Hepatocyte (in vitro differentiated cells): ENCODE results near the gene BRSK1. TPM values are rescaled to one million over a fixed set of nuclear protein-coding genes. Genes with fewer than 3 reads are reported as not detected.
"Not testable (repeated sequence)": the region's sequence is repeated elsewhere in the genome, so short reads cannot be mapped to it uniquely, and the experiment has no call there.

ENCODE experiments used
- DNase-seq: peaks from one replicate; pipeline ENCODE4 v3.0.0-alpha.2; 2016; ENCODE audit warnings: low spot score
- H2AFZ ChIP-seq: fragments of 200-600 bp; sonication (generic); 2 replicates; pipeline ENCODE4 v1.6.0; 2016; ENCODE audit warnings: antibody characterized with exemption, mild to moderate bottlenecking
- H3K27ac ChIP-seq: fragments of 200-600 bp; sonication (generic); 2 replicates; pipeline ENCODE4 v1.5.1; 2016; ENCODE audit warnings: mild to moderate bottlenecking
- H3K27me3 ChIP-seq: fragments of 200-600 bp; sonication (generic); 2 replicates; pipeline ENCODE4 v1.6.1; 2016
- H3K36me3 ChIP-seq: fragments of 200-600 bp; sonication (generic); replicated peaks from 2 replicates; pipeline ENCODE4 v1.5.1; 2016; ENCODE audit warnings: low read depth; ENCODE audit not compliant: insufficient read depth
- H3K4me1 ChIP-seq: fragments of 200-600 bp; sonication (generic); 2 replicates; pipeline ENCODE4 v1.5.1; 2016; ENCODE audit warnings: mild to moderate bottlenecking, moderate library complexity; ENCODE audit not compliant: insufficient read depth
- H3K4me2 ChIP-seq: fragments of 200-600 bp; sonication (generic); 2 replicates; pipeline ENCODE4 v1.6.0; 2016
- H3K4me3 ChIP-seq: fragments of 200-600 bp; sonication (generic); 2 replicates; pipeline ENCODE4 v1.5.1; 2016; ENCODE audit warnings: mild to moderate bottlenecking
- H3K79me2 ChIP-seq: fragments of 200-600 bp; sonication (generic); 2 replicates; pipeline ENCODE4 v1.6.0; 2017; ENCODE audit warnings: mild to moderate bottlenecking
- H3K9me2 ChIP-seq: fragments of 200-600 bp; sonication (generic); replicated peaks from 2 replicates; pipeline ENCODE4 v1.6.0; 2017; ENCODE audit warnings: mild to moderate bottlenecking; ENCODE audit not compliant: insufficient read depth
- H3K9me3 ChIP-seq: fragments of 200-600 bp; sonication (generic); 2 replicates; pipeline ENCODE4 v1.5.1; 2016; ENCODE audit warnings: low read depth, mild to moderate bottlenecking
- H4K20me1 ChIP-seq: fragments of 200-600 bp; sonication (generic); 2 replicates; pipeline ENCODE4 v1.6.0; 2016; ENCODE audit warnings: mild to moderate bottlenecking; ENCODE audit not compliant: insufficient read depth, poor library complexity, severe bottlenecking
- EZH2 ChIP-seq: fragments of 200-600 bp; sonication (generic); IDR thresholded peaks from 2 replicates; pipeline ENCODE4 v1.6.1; 2016; ENCODE audit warnings: antibody characterized with exemption, mild to moderate bottlenecking, borderline replicate concordance
- EZH2phosphoT487 ChIP-seq: fragments of 200-600 bp; sonication (generic); IDR thresholded peaks from one replicate; pipeline ENCODE4 v1.6.1; 2018; ENCODE audit warnings: antibody characterized with exemption, mild to moderate bottlenecking, low read depth, moderate library complexity; ENCODE audit not compliant: unreplicated experiment, severe bottlenecking
- WGBS: methylation state at CpG from one replicate; pipeline ENCODE4 v1.1.6; 2016; ENCODE audit warnings: low lambda C conversion rate; ENCODE audit errors: missing lambda C conversion rate; 5-methylcytosine and 5-hydroxymethylcytosine counted together
- polyA plus RNA-seq: library from polyadenylated mRNA; unstranded; fragments of >200 nt; fragmentation: Nextera tagmentation; extraction: Ambion mirVana; gene quantifications from 2 replicates; pipeline ENCODE4 v1.2.1, GENCODE V29; 2016
- total RNA-seq: library from RNA; depleted of rRNA; stranded (reverse); fragments of >200 nt; gene quantifications from 2 replicates; pipeline ENCODE4 v1.2.3, GENCODE V29; 2014
- TF ChIP-seq, protein P1 (sequence below): fragments of 200-600 bp; sonication (generic); IDR thresholded peaks from 2 replicates; pipeline ENCODE4 v1.5.1; 2016; ENCODE audit warnings: antibody characterized with exemption, mild to moderate bottlenecking; ENCODE audit not compliant: poor library complexity

BRSK1 gene
- total and polyA plus RNA-seq, 2 experiments from 2014 or later = 2.4 to 13.2 TPM

DNA sequence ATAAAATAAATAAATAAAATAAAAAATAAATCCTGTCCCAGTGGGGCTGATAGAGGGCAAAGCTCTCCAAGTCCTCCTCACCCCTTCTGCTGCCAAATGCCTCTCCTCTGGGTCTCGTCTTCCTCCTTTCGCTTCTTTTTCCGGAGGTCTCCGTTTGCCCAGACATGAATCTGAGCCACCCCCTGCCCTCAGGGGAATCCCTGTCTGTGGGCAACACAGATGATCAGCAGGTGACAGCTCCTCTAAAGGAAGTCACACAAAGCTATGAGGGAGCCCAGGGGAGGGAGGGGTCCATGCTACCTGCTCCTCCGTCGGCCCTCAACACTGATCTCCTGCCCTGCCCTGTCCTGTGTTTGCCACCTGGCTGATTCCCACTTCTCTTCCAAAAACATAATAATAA lies 40.9 kb downstream of the BRSK1 start:
- H3K27me3 ChIP-seq = no peaks in the 10 kb centered on the region
- TF ChIP-seq EZH2phosphoT487 (no peak), EZH2 (no peak)
- TF ChIP-seq, protein P1, sequence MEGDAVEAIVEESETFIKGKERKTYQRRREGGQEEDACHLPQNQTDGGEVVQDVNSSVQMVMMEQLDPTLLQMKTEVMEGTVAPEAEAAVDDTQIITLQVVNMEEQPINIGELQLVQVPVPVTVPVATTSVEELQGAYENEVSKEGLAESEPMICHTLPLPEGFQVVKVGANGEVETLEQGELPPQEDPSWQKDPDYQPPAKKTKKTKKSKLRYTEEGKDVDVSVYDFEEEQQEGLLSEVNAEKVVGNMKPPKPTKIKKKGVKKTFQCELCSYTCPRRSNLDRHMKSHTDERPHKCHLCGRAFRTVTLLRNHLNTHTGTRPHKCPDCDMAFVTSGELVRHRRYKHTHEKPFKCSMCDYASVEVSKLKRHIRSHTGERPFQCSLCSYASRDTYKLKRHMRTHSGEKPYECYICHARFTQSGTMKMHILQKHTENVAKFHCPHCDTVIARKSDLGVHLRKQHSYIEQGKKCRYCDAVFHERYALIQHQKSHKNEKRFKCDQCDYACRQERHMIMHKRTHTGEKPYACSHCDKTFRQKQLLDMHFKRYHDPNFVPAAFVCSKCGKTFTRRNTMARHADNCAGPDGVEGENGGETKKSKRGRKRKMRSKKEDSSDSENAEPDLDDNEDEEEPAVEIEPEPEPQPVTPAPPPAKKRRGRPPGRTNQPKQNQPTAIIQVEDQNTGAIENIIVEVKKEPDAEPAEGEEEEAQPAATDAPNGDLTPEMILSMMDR = no peak
- no peaks in the 10 kb centered on the region for H3K79me2 ChIP-seq
- H3K4me2 ChIP-seq = no peak overlapping the region
- H3K27ac ChIP-seq = no peak overlapping the region
- H3K36me3 ChIP-seq = no peaks in the 10 kb centered on the region
- no peak overlapping the region for H3K4me3 ChIP-seq
- H3K9me2 ChIP-seq = no peaks in the 10 kb centered on the region
- H3K9me3 ChIP-seq = no peaks in the 10 kb centered on the region
- WGBS = 87% methylated on average over 6 of the region's 6 CpGs
- H4K20me1 ChIP-seq = no peaks in the 10 kb centered on the region
- H3K4me1 ChIP-seq = peaks cover 6% of the 10 kb centered on the region
- no peak for DNase-seq
- H2AFZ ChIP-seq = no peak overlapping the region

DNA sequence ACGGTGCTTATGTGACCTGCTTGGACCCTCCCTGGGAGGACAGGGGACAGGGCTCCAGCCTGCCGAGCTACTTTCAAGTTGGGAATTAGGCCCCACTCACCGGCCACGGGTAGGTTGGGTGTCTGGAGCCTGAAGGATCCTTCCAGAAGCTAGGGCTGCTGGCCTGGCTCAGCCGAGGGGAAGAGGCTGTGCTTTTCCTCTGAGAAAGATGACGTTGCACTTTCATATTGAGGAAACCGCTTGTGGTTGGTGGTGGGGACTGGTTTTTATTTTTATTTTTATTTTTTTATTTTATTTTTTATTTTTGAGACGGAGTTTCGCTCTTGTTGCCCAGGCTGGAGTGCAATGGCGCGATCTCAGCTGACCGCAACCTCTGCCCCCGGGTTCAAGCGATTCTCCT lies 41.4 kb downstream of the BRSK1 start, which contains the start of gene TMEM150B:
TSS of gene TMEM150B (minus strand) at position 170 of the 400 bp plus-strand sequence. CDS start 4,305 bp downstream, outside the sequence.
- H3K36me3 ChIP-seq = no peaks in the 10 kb centered on the region
- DNase-seq = no peak
- no peaks in the 10 kb centered on the region for H3K9me2 ChIP-seq
- WGBS = 95% methylated on average over 14 of the region's 14 CpGs
- no peak within 1 kb of the TSS for H3K4me3 ChIP-seq
- H3K4me2 ChIP-seq = no peak within 1 kb of the TSS
- no peaks in the 10 kb centered on the region for H3K79me2 ChIP-seq
- H2AFZ ChIP-seq = no peak within 1 kb of the TSS
- H4K20me1 ChIP-seq = no peaks in the 10 kb centered on the region
- no peaks in the 10 kb centered on the region for H3K27me3 ChIP-seq
- H3K27ac ChIP-seq = no peak within 1 kb of the TSS
- H3K9me3 ChIP-seq = no peaks in the 10 kb centered on the region
- H3K4me1 ChIP-seq = peaks cover 6% of the 10 kb centered on the region
- TF ChIP-seq EZH2 = no peak
- TF ChIP-seq, protein P1 = no peak
- no peak for TF ChIP-seq EZH2phosphoT487

DNA sequence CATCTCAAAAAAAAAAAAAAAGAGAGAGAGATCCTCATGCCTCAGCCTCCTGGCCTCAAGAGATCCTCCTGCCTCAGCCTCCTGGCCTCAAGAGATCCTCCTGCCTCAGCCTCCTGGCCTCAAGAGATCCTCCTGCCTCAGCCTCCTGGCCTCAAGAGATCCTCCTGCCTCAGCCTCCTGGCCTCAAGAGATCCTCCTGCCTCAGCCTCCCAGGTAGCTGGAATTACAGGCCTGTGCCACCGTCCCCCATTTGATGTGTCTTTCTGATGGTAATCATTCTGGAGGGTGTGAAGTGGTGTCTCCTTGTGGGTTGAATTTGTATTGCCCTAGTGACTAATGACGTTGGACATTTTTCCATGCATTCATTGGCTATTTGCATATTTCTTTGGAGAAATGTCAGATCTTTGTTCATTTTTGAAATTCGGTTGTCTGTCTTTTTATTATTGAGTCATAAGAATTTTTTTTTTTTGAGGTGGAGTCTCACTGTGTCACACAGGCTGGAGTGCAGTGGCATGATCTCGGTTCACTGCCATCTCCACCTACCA lies 45.0 kb downstream of the BRSK1 start:
- H3K4me2 ChIP-seq, DNase-seq, H4K20me1 ChIP-seq, H3K36me3 ChIP-seq, H3K79me2 ChIP-seq, H3K9me2 ChIP-seq, H3K27ac ChIP-seq, H3K4me3 ChIP-seq, H3K4me1 ChIP-seq, H3K27me3 ChIP-seq, H2AFZ ChIP-seq, H3K9me3 ChIP-seq: not testable (repeated sequence)
- WGBS = 91% methylated on average over 4 of the region's 4 CpGs

DNA sequence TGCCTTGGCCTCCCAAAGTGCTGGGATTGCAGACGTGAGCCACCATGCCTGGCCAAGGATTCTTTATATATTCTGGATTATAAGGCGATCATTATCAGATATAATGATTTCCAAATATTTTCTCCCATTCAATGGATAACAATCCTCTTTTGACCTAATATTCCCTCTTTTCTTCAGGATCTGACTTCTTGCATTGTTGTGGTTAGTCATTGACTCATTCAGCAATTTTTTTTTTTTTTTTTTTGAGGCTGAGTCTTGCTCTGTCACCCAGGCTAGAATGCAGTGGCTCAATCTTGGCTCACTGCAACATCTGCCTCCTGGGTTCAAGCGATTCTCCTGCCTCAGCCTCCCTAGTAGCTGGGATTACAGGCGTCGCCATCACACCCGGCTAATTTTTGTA lies 46.0 kb downstream of the BRSK1 start:
- H3K9me3 ChIP-seq, H3K4me2 ChIP-seq, H3K36me3 ChIP-seq, DNase-seq, H4K20me1 ChIP-seq, H3K27ac ChIP-seq, H3K4me3 ChIP-seq, H3K9me2 ChIP-seq, H3K4me1 ChIP-seq, H3K79me2 ChIP-seq, H3K27me3 ChIP-seq, H2AFZ ChIP-seq: not testable (repeated sequence)
- WGBS = 95% methylated on average over 6 of the region's 6 CpGs
